Right hindlimb (tissue), 1 donor: ENCODE results near the gene BCOR.

Experiments
- DNase-seq: peaks from one replicate; pipeline ENCODE4 v3.0.0-alpha.2; 2018

Gene BCOR

DNA sequence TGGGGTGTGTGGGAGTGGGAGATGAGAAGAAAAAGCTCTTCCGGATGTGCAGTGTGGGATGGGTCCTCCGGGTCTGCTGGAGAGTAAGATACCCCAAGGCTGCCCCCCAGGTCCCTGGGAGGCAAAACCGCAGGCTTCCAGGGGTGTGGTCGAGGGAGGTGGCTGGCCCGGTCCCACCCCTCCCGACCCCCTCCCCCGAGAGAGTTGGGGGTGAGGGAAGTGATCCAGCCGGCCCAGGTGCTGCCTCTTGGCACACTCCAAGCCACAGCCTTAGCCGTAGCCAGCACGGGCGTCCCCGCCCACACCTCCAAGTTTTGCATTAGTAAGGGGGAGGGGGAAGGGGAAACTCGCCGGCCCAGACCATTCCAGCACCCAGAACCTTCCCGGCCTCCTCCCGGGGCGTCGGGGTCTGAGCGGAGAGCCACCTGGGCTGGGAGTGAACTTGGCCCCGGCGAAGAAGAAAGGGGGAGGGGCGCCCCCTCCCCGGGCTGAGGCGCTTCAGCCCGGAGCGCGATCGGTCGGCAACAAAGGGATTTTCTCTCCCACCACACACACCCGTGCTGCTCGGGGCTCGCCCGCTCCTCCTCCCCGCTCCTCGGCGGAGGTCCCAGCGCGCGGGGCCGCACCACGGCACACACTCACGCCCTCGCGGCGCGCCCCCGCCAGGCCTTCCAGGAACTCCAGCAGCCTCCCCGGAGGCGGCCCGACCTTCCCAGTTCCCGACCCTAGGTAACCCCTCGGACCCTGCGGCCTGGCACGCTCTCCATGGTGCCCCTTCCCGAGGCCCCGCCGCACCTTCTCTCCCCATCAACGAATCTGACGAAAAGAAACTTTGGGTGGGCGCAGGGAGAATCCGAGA is 14.4 kb downstream of the BCOR start:
- DNase-seq: peak; percentile 52

- DNase-seq: no peak
These were observed 15.2 kb downstream of the BCOR start for GRCh38 chrX:40082447-40083119.

DNA sequence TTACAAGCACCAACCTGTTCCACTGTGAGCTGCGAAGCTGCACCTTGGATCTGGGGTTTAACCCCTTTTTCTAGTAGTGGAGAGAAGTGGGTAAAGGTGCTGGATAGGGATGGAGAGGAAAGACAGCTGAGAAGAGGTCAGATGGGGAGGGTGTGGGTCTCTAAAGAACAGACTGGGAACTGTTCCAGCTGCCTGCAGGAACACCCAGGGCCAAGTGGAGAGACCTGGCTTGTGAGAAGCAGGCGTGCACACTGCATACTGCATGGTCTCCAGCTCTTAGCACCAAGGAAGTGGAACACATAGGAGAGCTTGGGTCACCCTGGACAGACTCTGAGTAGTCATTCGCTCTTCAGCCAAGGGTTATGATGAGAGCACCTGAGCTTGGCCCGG is 16.1 kb downstream of the BCOR start:
- DNase-seq: no peak

DNA sequence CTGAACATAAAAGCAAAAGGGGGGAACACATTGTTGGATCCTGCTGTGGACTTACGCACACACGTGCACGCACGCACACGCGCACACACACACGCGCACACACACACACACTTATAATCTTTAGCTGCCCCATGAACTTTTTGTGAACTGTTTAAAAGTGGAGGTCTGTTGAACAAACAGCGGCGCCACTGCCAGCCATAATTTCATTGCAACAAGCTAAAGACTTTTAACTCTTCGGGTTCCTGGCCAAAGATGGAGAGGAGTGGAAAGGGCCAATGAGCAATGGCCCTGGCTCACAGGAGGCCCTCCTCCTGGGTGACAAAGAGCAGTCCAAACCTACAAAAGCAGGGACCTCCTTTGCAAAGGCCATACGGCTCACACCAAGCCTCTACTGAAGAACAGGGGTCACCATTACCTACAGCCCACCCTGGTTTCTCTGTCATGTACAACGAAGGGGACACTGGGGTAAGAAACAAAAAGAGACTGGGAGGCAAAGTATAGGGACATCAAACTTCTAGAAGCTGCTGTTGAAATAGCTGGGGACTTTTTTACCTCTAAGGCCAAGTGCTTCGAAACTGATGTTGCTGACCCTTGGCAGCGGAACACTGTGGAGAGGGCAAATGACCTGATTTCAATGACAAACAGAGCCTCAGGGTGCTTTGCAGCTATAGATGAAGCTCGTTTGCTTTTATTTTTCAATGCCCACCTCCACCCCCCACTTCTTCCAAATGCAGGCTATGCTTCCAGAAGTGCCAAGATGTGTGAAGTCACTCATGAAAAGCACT is 16.7 kb downstream of the BCOR start:
- no peak for DNase-seq

DNA sequence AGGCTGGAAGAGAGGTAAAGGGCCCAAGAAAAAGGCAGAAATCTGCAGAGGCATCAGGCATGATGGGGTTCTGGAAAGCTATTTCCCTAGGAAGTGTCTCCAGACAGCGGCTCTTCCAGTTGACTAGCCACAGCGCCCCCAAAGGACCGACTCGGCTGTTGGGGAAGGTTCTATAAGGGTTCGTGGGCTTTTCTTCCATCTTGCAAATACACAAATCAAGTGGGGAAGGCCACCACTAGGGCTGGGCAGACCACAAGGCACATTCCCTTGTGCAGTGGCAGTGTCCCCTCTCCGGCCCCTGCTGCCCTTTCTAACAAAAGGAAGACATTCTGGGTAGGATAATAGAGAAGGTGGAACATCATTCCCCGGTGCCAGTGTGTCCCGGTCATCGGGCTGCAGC is 18.2 kb downstream of the BCOR start:
- DNase-seq: no peak

- DNase-seq: no peak
These were observed 19.1 kb downstream of the BCOR start for GRCh38 chrX:40078489-40079227.

DNA sequence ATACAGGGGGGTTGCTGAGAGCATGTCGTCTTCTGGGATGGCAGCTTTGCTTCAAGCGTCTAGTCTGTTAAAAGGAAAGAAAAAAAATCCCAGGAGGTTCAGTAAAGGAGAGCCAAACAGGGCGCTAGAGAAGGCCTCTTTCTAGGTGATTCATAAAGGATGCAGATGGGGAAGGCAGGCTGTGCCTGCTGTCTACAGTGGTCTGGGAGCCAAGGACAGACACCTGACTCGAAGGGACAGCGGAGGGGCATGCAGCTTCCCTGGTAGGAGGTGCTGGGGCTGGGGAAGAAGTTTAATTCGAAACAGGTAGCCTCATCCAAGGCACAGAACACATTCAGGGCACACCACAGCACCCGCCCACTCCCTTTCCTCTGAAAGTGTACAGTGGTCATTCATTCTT is 19.9 kb downstream of the BCOR start:
- DNase-seq: no peak

- DNase-seq: no peak
These were observed 20.8 kb downstream of the BCOR start for GRCh38 chrX:40076750-40077575.

DNA sequence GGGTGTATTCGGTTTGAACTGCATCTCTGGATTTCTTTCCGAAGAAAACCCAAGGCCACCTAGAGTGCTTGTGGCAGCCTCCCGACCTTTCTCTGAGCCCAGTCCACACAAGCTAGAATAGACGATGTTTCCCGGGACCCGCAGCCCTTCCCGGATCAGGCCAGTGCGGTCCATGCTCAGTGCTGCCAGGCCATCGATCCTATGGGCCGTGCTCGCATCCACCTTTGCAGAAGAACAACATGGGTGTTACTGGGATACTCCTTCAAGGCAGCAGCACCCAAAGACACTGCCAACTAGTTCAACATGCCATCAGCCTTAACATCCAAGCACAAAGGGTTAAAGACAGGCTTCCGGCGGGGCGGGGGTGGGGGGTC is 22.8 kb downstream of the BCOR start:
- DNase-seq: no peak

- peak; percentile 2 for DNase-seq
These were observed 23.4 kb downstream of the BCOR start for GRCh38 chrX:40074080-40074958.

DNA sequence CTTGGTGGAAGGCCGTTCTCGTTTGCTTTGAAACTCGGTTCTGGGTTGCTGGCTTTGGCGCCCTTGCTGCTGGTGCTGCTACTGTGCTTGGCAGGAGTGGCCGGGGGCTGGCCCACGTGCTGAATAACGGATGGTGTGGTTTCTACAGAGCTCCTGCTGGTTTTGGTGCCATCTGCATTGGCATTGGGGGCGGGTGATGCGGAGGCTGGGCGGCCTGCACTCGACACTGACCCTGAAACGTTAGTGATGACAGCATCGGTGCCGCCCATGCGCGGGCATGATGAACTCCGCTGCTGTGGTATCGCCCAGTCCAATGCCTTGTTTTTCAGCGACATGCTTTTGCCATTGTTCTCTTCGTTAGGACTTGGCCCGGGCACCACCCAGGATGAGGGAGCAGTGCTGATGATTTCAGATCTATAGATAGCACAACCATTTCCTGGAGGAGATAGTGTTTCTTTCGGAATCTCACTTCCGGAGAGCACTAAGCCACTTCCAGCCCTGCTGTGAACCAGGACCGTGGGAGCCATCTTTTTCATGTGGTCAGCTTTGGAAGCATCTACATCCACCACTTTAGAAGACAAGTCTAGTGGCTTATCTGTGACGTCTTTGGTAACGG is 24.2 kb downstream of the BCOR start:
- DNase-seq: no peak

DNA sequence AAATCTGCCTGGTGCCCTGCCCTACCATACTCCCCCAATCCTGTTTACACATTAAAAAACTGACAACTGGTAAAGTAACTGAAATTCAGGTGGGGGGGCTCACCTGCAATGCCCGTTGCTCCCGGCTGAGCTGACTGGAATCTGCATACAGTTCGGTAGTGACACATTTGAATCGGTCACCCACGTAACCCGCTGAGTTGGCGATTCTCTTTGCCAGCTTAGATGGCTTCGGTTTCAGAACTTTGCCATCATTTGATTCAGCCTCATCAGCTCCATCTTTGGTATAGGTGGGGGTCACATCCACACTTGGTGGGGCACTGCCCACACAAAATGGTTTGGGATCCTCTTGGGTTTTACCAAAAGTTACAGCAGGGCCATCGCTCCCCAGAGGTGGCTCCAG is 25.5 kb downstream of the BCOR start:
- no peak for DNase-seq

GRCh38 chrX:40068048-40068447 is 29.7 kb downstream of the BCOR start:
- no peak for DNase-seq

DNA sequence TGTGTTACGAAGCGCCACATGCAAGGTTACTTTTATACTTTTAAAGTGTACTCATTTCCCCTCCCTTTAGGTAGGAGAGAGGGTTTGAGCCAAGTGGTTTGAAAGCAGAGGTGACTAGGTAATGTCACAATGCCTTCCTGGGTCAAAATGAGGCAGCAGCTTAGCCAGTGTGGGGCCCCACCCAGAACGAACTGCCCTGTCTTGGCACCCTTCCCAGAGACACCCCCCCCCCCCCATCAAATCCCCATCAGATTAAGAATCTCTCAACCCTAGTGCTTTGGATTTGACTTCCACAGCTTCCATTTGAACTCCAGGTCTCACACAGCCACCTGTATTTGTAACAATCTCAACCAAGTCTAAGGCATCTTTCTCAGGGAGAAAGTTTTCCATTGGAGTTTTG is 31.1 kb downstream of the BCOR start:
- no peak for DNase-seq

- no peak for DNase-seq
These were observed 32.3 kb downstream of the BCOR start for GRCh38 chrX:40065296-40066046.

DNA sequence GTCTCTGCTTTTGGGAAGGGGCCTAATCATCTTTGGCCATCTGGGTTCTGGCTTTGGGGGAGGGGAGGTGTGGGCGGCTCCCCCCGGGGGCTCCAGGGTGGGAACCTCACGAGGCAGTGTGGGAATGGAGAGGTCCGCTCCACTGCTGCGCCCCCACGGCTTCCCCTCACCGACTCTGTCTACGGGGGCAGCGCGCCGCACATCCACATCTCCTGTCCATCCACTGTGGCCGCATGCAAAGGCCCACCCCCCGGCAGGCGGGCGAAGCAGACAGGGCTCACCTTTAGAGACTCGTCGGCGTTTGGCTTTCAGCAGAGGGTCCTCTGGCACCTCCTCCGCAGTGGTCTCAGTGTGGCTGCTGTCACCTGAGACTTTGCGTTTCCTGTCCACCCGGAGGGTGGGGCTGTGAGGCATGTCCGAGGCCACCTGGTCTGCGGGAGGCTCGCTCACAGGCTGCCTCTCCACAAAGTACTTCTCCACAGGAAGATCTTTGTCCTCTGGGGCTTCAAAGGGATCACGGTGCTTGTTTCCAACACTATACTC is 33.6 kb downstream of the BCOR start:
- no peak for DNase-seq

DNA sequence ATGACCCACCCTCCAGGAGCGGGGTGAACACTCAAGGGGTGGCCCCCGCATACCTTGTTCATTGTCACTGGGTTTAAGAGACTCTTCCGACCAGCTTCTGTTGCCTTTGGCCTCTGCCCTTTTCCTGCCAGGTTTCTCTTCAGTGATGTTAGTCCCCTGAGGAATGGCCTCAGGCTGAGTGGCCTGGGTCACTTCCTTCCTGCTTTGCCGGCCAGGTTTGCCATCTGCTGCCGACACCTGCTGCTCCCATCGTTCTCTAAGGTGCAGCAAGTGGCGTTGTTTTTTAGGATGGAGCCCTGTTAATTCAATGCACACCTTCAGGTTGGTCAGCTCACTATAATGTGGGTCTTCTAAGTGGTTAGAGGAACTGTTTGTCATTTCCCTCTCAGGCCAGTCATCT is 34.2 kb downstream of the BCOR start:
- no peak for DNase-seq

DNA sequence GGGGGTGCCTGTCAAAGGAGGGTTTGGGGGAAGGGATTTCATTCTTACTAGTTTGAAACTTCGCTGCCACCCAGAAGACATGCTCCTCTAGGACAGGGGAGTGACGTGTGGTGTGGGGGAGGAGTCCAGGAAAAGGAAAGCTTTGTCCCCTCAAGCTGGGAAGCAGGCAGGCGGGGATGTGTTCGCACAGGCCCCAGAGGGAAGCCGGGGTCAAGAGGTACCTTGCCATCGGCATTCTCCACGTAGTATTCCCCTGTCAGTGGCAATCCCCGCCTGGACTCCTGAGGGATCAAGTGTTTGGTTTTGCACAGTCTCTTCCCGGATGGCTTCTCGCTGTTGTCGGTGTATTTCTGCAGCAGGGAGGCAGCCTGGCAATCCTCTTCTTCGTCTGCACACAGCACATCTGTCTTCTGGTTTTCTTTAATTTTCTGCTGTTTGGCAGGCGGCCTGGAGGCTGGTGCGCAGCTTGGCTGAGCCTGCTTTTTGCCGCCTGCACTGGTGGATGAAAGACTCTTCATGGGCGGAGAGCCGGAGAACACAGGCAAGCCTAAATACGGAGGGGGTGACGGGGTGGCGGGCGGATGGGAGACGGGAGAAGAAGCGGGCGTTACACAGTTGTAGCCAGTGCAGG is 35.1 kb downstream of the BCOR start:
- DNase-seq: peak; percentile 65
